ENCODE results near the gene CTIF.
A peak's percentile ranks its signal among the peaks of the same experiment; 100 is the strongest.

Gene CTIF

DNA sequence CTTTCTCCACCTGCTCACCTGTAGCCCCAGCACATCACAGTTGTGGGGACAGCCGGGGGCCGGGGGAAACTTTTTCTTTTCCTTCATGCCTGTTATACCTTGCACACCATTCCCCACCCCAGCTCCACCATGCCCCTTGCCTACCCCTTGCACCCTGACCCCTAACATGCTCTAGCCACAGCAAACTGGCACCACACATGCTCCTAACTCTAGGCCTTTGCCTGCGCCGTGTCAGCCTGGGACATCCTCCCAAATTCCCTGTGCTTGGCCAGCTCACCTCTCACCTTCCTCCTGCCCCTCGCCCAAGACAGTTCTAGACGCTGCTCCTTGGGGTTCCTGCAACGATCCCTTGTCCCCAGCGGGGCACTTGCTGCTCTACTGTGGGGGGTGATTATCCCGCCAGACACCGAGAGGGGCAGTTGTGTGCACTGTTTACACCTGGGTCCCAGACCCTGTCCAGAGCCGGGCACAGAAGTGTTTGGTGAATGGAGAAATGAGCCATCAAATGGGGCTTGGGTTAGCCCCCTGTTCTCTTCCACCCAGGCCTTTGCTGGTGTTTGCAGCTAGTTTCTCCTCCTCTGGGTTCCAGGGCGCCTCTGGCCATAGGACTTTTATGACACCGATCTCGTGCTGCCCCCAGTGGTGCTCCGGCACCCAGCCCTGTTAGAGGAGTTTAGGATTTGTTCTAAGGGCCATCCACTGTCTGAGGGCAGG is 129.8 kb downstream of the CTIF start:
- no peak for DNase-seq (ENCODE audit: low spot score)

DNA sequence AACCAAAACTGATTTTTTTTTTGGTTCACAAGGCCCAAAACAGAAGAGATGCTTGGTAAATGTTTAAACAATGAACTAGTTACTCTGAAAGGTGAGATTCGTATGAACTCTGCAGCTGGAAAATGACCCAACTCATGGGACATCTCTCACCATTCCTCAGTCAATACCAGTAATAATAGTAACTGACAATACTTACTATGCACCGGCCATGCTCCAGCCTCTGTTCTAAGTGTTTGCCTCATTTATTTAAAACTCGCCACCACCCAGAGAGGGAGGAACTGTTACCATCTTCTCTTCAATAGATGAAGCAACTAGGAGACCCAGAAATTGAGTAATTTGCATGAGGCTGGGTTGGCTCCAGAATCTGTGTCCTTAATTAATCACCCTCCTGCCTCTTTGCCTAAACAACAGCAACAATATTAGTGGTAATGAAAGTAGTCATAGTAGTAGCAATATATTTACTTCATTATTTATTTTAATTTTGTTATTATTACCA is 130.4 kb downstream of the CTIF start:
- DNase-seq (ENCODE audit: low spot score), result no peak

DNA sequence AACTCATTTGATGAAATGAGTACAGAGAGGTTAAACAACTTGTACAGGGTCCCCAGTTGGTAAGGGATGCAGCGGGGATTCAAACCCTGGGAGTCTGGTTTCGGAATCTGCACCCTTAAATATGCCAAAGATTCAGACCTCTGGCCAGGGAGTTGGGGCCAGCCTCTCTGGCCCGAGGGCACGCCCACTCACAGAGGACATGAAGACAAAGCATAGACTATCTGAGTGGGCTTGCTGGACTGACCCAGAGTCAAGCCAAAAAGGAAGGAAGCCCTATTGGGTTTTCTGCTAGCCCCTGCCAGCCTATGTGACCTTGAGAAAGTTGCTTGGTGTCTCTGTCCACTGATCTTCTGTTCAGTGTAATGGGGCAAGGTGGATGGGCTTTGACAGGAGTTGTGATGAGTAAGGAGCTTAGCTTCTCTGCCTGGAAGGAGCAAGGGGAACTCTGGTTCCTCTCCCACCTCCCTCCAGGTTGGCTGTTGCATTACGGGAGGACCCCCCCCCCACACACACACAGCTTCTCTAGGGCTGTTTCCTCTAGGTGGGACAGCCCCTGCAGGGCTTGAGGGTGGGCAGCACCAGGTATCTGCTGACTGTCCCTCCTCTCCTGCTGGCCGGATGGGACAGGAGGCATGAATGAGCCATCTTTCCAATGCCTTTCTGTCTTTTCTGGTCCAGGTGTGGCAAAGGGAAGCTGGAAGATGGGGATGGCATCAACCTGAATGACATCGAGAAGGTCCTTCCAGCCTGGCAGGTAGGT is 131.3 kb downstream of the CTIF start:
- DNase-seq (ENCODE audit: low spot score), result no peak

- no peak for DNase-seq (ENCODE audit: low spot score)
Measured at GRCh38 chr18:48670751-48671560, 132.1 kb downstream of the CTIF start.

DNA sequence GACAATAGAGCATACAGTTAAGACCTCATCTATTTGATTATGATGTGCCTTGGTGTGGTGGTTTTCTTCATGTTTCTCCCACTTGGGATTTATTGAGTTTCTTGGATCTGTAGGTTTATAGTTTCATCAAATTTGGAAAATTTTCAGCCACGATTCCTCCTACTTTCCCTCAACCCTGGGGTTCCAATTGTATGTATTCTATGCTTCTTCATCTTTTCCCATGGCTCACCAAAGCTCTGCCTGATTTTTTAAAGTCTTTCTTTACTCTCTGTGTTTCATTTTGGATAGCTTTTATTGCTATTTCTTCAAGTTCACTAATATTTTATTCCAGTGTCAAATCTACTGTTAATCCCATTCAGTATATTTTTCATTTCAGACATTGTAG is 132.7 kb downstream of the CTIF start:
- no peak for DNase-seq (ENCODE audit: low spot score)

GRCh38 chr18:48672671-48673340 is 134.0 kb downstream of the CTIF start:
- DNase-seq (ENCODE audit: low spot score), result no peak

DNA sequence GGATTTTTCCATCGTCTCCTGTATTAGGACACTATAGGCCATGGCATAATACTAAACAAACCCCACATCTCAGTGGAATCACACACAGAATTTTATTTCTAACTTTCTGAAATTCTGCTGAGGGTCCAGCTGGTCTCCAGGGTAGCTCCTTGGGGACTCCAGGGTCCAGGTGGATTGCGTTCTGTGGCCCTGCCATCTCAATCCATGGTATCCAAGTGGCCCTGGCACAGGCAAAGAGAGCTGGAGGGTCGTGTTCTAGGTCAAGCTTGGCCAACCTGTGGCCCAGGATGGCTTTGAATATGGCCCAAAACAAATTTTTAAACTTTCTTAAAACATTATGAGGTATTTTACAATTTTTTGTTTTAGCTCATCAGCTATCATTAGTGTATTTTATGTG is 134.6 kb downstream of the CTIF start:
- DNase-seq (ENCODE audit: low spot score), result no peak

DNA sequence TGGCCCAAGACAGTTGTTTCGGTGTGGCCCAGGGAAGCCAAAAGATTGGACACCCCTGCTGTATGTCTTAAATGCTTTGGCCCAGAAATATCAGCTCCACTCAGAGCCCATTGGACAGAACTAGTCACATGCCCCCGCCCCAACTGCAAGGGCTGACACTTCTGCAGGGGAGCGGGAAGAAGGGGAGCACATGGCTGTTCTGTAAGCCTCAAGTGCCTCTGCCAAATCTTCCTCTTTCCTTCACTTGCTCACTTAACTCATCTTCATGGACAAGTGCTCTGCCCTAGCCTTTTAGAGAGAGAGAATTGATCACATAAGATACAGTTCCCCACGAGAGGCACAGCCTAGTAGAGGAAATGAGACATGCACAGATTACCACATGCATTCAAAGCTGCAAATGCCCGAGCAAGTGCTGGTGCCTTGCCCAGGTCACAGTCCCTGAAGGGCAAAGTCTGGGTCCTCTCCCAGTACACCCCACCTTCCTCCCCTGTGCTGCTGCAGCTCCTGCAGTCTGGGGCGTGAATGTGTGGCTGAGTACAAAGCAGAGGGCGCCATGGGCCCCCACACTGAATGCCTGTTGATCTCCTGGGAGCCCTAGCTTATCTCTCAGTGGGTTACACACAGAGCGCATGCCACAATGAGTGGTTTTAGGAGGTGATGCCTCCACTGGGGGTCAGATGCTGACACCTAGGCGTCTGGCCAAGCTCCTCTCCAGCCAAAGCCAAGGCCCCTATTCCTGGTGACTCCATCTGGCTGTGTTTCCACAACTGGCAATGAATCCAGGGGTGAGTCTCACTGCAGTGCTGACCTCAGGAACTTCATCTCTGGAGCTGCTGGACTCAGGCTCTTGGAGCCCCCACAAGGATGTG is 135.3 kb downstream of the CTIF start:
- DNase-seq (ENCODE audit: low spot score), result no peak

- DNase-seq (ENCODE audit: low spot score), result no peak
Measured at GRCh38 chr18:48674758-48675351, 136.0 kb downstream of the CTIF start.

GRCh38 chr18:48675352-48675761 is 136.5 kb downstream of the CTIF start:
- peak; percentile 87 for DNase-seq (ENCODE audit: low spot score)

DNA sequence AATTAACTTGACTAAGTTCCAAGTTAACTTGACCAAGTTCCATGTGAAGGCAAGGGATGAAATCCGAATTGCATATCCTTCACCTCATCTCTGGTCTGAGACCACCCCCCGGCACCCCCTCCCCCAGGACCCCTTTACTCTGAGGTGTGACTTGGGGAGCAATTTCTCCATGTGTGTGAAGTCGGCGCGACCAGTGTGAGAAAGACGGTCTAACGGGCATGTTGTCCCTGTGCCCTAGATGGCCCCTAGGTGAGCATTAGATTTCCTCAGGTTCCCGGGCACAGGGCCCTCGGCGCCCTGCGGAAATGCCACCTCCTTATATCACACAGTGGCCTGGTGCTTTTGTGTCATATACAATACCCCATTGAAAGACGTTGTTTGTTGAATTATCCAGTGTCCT is 137.1 kb downstream of the CTIF start:
- DNase-seq (ENCODE audit: low spot score), result no peak

- DNase-seq (ENCODE audit: low spot score), result no peak
Measured at GRCh38 chr18:48676346-48676745, 137.5 kb downstream of the CTIF start.

- DNase-seq (ENCODE audit: low spot score), result peak; percentile 57
Measured at GRCh38 chr18:48676756-48677368, 138.0 kb downstream of the CTIF start.

DNA sequence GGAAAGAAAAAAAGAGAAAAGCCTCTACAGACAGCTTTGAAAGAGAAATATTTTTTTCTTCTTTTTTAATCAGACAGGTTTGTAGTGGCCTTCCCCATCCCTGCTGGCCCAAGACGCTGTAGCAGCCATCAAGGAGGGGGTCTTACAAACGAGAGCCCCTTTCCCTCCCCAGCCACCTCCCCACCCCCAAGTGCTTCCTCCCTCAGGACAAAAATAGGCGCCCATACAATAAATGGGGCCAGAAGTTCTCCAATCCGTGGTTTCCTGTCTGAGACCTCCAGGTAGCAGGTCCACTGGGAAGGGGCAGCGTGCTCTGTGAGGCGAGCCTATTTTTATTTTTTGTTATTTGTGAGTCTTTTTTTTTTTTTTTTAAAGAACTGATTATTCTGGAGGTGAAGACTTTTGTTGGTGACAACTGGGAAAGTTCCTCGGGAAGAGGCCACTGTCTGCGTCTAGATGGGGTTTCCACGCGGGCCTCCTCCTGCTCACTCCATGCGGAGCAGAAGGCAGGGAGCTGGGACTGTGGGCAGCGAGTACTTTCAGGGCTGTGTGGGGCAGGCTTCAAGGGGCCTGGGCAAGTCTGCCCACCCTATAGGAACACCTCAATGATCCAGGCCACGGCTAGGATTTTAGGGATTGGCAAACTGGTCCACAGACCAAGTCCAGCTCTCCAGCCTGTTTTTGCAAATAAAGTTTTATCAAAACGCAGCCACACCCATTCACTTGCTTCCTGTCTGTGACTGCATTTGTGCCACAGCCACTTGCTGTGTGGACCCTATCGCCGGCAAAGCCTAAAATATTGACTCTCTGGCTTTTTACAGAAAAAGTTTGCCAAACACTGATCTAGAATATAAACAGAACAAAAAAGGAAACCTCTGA is 139.6 kb downstream of the CTIF start:
- no peak for DNase-seq (ENCODE audit: low spot score)

DNA sequence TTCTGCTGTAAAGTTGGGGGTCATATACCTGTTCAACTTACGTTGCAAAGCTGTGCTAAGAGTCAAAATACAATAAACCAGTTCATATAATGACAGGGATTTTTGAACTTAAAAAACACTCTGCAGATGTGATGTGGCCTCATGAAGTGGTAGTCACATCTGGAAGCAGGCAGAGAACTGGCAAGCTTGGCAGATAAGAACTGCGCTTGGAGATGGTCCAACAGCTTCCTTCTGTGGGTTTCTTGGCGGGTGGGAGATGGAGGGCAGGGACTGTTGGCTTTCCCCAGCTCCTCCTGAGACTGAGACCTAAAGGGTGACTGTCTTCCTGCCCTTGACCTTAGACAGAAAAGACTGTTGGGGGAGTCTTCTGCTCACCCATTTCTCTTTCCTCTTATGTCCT is 140.4 kb downstream of the CTIF start:
- no peak for DNase-seq (ENCODE audit: low spot score)

DNA sequence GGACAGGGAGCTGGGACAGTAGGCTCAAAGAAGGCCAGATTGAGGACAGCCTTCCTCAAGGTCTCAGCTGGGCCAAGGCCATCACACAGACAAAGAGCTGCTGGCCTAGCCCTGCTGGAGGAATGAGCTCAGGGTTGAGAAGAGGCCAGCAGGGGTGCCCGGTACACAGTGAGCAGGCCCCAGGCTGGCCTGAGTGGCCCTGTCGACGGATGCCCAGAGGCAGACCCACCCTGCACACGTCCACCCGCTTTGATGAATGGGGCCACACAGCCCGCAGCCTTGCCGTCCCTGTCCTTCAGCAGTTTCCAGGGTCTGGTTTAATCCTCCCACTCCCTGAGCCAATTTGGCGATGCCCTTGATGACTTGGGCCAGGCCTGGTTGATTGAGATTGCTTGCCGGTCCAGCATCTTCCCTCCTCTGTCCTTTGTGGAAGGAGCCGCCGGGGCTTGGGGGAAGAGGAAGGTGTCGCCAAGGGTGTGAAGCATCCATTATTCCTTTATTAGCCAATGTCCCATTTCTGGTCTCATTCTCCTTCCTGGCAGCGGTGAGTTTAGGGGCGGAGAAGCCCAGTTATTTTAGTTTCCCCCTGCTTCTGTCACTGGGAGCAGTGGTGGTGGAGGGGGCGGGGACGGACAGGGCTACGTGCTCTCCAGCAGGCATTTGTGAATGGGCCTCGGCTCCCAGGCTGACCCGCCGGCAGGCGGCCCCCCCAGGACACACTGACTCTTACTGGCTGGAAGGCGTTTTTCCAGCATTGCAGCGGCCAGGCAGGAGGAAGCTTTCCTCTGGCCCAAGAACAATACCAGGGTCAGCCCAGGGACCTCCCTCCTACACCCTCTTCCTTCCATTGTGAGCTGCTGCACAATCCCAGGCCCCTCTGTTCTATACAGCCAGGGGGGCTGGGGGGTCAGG is 141.8 kb downstream of the CTIF start:
- DNase-seq (ENCODE audit: low spot score), result peak; percentile 68

GRCh38 chr18:48682768-48683167 is 143.9 kb downstream of the CTIF start:
- DNase-seq (ENCODE audit: low spot score), result no peak

- DNase-seq (ENCODE audit: low spot score), result no peak
Measured at GRCh38 chr18:48683197-48683596, 144.4 kb downstream of the CTIF start.

All from globus pallidus (tissue), 1 donor.